Measurements from ENCODE around the gene BICRA. TPM values are rescaled to one million over a fixed set of nuclear protein-coding genes. Genes with fewer than 3 reads are reported as not detected.

The BICRA gene
- total and polyA plus RNA-seq, 9 of the 15 experiments (the other 6 are each of a cell fraction or from before 2014, with no cell fraction given) = 0.01 to 8.8 (median 1.2) TPM

- no peak for TF ChIP-seq GMEB1 (CRISPR knock-in tag; IDR thresholded peaks at IDR 0.05)
- TF ChIP-seq TBL1XR1 (IDR thresholded peaks at IDR 0.05; ENCODE audit: low read length in 2 of 2) = no peak
- TF ChIP-seq ZNF76 (CRISPR knock-in tag; IDR thresholded peaks at IDR 0.05; ENCODE audit: borderline replicate concordance) = no peak
- peak; percentile 92; the same call in 1 of the 2 replicates for TF ChIP-seq ZBTB7A (IDR thresholded peaks at IDR 0.05; ENCODE audit: borderline replicate concordance, control insufficient read depth, low read depth, low read length)
- TF ChIP-seq ZNF444 (CRISPR knock-in tag; IDR thresholded peaks at IDR 0.05) = no peak
- TF ChIP-seq DNMT1 (IDR thresholded peaks at IDR 0.05) = no peak
- peak; percentile 96 for TF ChIP-seq EGR1 (conservative IDR thresholded peaks at IDR 0.05)
- TF ChIP-seq ZFP30 (CRISPR knock-in tag; IDR thresholded peaks at IDR 0.05; ENCODE audit: borderline replicate concordance) = no peak
- no peak for TF ChIP-seq NFXL1 (CRISPR knock-in tag; IDR thresholded peaks at IDR 0.05)
- peak; percentile 48; the same call in 1 of the 2 replicates for TF ChIP-seq ELF4 (CRISPR knock-in tag; IDR thresholded peaks at IDR 0.05)
- no peak for TF ChIP-seq ZNF174 (CRISPR knock-in tag; IDR thresholded peaks at IDR 0.05)
- TF ChIP-seq ZNF449 (CRISPR knock-in tag; IDR thresholded peaks at IDR 0.05) = no peak
- TF ChIP-seq NR2C2 (CRISPR knock-in tag; IDR thresholded peaks at IDR 0.05) = no peak
- no peak for TF ChIP-seq NR2C2 (tag; IDR thresholded peaks at IDR 0.05)
- TF ChIP-seq BRCA1 (IDR thresholded peaks at IDR 0.05) = no peak
- no peak for TF ChIP-seq BRCA1 (CRISPR knock-in tag; IDR thresholded peaks at IDR 0.05)
- no peak for TF ChIP-seq CGGBP1 (CRISPR knock-in tag; IDR thresholded peaks at IDR 0.05)
- no peak for TF ChIP-seq IFI16 (CRISPR knock-in tag; IDR thresholded peaks at IDR 0.05)
- TF ChIP-seq BRF2 (IDR thresholded peaks at IDR 0.05; ENCODE audit: borderline replicate concordance, insufficient read depth, insufficient read length) = no peak
- no peak for TF ChIP-seq CSDE1 (IDR thresholded peaks at IDR 0.05)
These were observed 104.4 kb downstream of the BICRA start, which contains the start of gene EHD2 (continued) for GRCh38 chr19:47713046-47714021.

Measured in K562 (cell line).